HG03196 (cell line): ENCODE data around the gene PRSS50.

Source experiments
- ATAC-seq: cut with Tn5 transposase; IDR thresholded peaks from one replicate; pipeline ENCODE4 v1.9.1; 2021; ENCODE audit not compliant: unreplicated experiment

Gene PRSS50

DNA sequence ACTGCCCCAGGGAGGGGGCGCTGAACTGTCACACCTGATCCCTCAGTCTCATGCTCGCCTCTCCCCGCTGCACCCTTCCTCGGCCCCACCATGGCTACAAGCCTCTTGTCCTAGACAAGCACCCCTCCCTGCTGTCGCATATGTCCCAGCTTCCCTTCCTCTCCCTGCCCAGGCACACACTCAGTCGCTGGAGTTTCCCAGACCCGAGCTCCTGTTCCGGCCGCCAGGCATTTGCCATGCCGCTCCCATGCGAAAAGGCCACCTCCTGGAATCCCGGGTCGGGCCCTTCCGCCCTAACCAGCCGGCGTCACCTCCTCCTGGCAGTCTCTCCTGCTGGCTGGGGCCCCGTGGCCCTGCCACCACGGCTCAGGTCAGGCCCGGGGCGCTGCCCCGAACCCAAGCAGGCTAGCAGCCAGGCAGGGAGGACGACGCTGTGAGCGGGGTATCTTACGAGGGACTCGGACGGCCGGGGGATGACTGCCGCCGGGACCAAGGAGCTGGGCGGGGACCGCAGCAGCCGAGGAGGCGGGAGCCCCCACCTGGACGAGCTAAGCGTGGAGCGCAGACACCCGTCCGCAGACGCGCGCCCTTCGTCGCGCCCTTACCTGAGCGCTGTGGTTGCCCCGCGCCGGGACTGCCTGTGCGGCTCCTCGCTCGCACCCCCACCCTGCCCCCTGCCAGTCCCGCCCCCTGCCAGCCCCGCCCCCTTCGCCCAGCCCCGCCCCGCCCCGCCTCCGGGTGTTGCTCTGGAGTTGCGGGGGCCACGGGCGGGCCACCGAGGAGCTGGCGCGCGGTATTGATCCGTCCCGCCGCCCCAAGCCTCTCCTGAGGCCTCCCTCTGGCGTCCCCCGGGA lies 24.4 kb downstream of the PRSS50 start, which contains the start of gene ALS2CL:
ALS2CL (minus strand) TSS at position 642 of the 854 bp plus-strand sequence. CDS start 4,239 bp downstream, outside the sequence.
- ATAC-seq = no peak

DNA sequence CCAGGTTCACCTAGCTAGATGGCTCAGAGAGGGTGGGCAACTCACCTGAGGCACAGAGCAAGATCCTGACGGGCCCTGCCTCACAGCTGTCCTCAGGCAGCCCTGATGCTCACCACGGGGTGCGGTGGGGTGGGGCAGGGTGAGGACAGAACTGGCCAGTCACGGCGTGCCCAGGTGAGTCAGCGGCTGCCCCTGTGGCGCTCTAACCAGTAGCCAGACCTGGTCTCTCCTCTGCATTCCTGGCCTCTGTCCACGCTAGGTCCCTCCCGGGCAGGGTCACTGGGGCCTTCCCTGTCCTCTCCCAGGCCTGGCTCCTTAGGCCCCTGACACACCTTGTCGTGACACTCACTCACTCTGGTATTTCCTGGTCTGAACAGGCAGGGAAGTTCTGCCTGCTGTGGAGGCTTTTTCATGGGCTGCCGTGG lies 25.1 kb downstream of the PRSS50 start:
- ATAC-seq = no peak

DNA sequence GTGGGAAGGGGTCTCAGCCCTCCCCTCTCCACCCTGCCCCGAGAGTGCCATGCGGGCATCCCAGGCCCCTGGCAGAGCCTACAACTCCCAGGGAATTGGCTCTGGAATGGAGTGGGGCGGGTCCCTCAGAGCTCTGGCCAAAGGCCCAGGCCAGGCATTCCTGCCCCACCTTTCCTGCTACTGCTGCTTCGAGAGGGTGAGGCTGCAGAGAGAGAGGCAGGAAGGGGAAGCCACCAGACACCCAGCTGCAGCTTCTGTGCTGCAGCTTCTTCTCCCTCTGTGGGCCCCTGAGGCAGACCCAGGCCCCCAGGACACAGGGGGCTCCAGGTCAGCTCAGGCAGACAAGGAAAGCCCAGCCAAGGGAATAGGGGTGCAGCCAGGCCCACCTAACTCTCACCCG lies 26.9 kb downstream of the PRSS50 start:
- no peak for ATAC-seq

DNA sequence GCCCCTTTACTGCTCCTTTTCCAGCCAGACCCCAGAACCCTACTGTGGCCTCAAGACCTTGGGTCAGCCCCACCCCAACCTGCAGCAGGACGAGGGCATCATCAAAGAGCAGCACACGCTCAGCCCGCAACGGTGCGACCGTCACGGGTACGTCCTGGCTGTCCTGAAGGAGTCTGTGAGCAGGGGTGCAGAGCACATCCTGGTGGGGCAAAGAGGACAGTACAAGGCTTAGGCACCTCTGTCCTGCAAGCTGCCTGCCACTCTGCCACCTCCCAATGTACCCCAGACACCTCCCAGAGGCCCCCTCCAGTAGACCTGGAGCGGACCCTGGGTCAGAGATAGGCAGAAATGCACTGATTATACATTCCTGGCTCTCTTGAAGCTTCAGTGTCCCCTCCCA lies 32.2 kb downstream of the PRSS50 start:
- no peak for ATAC-seq

DNA sequence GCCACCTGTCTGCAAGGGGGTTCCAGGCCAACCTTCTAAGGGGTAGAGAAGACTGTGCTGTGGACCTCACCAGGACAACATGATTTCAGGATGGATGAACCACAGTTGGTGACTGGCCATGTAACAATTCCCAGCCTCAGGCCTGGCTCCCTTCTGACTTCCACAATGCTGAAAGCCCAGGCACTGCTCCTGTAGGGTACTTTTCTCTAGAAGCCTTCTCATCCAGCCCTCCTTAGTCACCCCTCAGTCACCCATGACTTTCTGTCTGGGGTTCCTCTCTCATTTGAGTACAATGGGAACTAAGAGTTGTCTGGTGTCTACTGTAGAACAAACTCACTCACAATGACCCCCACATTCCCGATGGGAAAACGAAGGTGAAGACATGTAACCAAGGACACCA lies 32.8 kb downstream of the PRSS50 start:
- no peak for ATAC-seq

DNA sequence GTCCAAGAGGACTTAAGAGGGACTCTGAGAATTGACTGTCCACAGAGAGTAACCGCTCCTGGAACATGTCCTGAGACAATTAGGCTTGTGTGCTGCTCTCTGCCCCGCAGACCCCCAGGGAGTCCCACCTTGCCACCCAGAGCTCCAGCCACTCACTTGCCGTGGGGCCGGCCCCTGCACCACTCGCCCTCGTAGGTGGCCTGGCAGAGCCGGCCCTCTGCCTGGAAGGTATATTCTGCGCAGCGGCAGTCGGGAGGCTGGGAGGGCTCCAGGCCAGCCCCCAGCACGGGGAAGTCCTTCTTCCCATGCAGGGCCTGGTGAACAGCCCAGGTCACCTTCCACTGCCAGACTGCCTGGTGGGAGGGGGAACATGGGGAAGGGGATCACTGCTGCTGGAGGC lies 34.7 kb downstream of the PRSS50 start:
- ATAC-seq = no peak

DNA sequence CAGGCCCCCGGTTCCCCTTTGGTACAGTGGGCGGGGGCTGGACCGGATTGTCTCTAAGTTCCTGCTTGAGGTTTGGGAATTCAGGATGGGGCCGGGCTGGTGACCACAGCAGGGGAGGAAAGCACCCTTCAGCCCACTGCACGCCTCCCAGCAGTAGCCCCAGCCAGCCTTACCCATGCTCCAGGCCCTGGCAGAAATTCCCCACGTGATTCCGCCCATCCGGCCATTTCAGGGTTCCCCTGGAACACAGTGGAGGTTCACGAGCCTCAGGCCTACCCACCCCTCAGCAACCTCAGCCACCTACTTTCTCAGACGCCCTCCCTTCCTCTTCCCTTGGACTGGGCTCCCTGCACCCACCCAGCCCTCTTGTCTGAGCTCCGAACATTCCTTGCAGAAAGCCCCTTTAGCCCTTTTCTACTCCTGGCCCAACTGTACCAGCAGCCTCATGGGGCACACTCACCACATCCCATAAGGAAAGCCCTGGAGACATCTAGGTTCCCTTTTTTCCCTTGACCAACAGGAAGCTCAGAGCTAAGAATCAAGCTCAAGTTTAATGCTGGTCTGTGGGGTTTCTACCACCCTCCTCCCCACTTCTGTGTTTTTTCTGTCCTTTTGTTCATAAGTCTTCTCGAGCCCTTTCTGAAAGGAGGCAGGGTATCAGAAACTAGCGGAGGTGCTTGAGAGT lies 35.7 kb downstream of the PRSS50 start:
- ATAC-seq = no peak

DNA sequence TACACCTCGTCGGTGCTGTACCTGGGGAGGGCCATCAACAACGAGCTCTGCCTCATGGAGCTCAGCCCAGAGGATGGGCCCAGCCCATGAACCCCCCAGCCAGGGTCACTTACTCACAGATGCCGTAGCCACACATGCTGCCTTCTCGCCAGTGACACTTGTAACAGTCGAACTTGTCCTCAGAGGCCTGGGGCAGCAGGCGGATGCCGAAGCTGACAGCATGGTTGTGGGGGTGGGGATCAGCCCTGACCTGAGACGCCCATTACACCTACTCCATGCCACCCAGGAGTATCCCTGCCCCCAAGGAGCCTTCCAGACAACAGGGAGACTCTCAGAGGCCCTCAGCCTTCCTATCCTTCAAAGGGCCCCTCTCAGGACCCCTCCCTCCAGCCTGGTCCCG lies 36.3 kb downstream of the PRSS50 start:
- no peak for ATAC-seq

DNA sequence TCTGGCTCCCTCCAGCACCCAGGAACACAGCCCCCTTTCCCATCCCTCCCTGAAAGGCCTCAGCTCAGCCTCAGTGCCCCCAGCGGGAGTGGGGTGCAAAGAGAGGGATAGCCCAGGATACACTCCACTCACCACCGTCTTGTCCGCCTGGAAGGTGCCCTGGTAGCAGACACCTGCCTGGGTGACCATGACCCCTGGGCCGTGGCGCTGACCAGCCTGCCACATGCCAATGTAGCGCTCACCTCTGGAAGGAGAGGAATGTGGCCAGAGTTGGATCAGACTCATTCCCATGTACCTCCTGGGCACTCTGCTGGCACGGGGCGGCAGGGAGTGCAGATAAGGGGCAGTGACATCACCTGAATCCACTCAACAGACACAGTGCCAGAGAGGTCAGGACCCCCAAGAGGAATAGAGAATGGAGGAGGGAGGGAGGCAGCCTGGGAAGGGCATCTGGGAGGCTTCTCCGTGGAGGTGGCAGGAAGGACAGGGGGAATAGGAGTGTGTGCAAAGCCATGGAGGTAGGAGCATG lies 37.3 kb downstream of the PRSS50 start:
- no peak for ATAC-seq

DNA sequence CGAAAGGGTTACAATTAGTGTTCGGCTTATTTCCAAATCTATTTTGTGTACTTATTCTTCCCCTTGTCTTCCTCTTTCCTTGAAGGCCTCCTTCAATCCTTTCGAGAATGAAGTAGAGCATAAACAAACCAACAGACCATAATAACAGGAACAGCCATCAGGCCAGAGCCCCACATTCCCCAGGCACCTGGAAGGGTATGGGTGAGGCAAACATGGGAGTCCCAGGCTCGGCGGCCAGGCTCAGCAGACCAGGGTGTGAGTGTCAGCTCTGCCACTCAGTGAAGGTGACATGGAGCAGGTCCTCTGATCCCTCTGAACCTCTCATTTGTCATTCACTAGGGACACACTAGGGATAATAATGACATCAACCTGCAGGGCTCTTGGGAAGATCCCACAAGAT lies 38.0 kb downstream of the PRSS50 start:
- no peak for ATAC-seq

DNA sequence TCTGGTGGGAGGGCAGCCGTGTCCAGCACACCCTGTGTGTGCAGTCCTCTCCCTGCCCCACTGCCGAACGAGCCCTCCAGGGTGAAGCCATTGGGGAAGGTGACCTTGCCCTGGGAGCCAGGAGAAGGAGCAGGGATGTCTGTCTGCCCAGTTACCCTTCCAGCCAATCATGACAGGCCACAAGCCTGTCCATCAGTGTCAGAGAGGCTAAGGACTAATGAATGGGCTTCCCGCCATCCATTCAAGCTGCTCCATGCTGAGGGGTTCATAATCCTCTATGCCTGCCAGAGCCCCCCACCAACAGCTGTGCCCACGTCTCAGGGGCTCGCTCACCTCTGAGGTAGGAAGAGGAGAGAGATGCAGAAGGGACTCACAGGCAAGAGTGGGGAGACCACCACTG lies 39.4 kb downstream of the PRSS50 start:
- no peak for ATAC-seq

DNA sequence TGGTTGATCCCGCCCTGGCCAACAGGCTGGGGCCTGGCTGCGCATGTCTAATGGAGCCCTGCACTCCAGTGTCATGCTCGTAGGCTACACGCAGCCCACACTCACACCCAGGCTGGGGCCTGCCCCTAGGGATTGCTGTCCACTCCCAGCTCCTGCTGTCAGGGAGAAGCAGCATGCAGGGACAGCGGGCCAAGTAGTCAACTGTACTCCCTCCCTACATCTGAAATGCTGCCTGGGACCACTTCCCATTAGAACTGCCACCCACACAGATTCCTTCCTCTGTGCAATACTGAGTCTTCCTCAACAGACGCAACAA lies 40.3 kb downstream of the PRSS50 start:
- ATAC-seq = no peak

DNA sequence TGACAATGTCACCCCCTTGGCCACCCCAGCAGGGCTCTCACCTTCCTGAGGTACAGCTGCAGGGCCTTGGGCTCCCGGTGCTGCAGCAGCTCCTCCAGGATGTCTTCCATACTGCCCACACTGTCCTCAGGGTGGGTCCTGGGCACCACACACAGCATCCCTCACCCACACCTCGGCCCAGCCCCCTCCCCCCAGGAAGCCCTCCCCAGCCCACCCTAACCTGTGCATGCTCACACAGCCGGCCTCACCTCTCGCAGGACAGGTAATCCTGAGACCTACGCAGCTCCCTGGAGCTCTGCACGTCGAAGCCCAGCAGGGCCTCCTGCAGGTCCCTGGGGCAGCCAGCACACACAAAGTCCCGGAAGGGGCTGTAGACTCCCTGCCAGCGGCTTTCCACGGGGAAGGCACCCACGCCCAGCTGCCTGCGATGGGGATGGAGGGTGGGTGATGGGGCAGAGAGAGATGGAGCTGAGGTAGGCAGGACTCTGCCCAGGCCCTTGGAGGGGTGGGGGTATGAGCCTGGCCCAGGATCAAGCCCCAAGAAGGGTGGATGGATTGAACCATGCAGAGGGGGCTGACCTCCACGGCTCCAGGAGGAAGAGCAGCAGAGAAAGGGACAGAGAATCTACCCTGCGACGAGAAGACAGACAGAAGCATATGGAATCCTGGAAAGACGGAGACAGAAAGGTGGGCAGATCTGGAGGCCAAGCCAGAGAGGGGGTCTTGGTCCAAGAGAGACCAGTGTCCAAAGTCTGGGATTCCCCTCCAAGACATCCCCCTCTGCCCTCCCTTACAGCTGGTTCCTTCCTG lies 40.9 kb downstream of the PRSS50 start:
- no peak for ATAC-seq

DNA sequence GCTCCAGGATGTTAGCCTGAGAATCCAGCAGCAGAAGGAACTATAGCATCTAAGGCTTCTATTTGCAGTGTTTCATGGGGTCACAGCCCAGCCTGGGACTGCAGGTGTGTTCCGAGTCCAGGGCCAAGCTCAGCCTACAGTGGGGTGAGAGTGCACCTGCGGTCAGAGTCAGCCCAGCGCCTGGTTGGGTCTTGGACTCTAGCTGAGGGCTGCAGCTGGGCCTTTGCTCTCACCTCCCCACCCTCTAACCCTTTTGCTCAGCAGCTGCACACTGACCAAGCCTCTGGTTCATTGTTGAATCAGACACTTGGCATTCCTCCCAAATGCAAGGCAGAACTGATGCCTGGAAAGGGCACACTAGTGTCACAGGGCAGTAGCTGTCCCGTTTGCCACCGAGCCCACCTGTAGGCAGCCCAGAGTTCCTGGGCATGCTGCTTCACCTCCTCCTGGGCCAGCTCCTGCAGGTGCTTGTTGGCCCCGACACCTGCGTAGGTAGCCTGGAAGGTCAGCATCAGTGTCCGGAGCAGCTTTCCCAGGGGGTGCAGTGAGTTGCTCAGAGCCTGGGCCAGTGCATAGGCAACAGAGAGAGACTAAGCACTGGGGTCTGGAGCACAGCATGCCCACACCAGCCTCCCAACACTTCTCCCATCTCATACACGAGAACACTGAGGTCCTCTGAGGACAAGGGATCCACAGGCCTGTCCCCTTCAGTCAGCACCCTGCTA lies 41.7 kb downstream of the PRSS50 start:
- ATAC-seq = no peak

DNA sequence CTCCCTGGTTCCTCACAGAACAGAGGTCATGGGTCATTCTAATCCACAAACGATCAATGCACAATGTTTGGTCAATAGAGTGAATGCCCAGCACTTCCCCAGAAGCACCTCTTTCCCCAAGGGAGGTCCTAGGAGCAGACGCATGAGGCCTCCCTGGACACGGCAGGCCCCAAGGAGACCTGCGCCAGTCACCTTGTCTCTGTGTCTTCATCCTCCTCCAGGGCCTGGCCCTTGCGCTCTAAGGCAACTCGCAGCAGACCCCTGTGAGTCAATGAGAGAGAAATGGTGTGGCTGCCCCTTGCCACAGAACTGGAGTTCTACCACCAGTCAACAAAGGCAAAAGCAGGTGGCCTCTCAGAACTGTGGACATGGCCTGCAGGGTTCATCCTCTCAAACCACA lies 42.2 kb downstream of the PRSS50 start:
- no peak for ATAC-seq

DNA sequence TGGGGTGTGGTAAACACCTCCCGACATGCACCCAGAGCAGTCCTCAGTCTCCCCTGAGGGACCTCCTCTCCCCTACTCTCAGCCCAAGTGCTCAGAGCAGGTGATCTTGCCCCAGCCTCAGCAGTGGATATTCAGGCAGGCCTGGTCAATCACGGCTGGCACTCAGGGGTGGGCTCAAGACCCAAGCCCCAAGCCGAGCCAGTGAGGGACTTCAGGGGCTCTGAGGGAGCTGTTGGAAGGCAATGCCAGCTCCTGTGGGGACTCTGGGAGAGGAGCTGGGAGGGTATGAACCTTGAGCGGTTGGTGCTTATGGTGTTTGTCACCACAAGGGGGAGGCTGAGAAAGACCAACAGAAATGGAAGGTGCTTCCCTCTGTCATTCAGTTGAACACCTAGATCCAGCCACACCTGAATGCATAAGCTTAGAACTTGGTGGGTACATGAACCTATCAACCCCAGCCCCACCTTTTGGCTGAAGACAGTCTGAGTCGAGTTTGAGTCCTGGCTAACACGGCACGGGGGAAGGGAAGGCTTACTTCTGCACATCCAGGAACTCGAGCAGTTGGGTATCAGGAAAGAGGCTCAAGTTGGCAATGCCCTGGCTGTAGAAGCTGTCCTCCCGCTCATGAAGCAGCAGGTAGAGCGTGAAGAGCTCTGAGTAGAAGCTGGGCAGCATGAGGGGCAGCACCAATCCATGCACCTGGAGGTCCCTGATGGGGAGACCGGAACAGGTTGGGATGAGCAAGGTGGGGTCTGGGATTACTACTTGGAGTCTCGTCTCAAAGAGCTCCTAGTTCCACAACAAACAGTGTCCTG lies 43.4 kb downstream of the PRSS50 start:
- ATAC-seq = no peak

DNA sequence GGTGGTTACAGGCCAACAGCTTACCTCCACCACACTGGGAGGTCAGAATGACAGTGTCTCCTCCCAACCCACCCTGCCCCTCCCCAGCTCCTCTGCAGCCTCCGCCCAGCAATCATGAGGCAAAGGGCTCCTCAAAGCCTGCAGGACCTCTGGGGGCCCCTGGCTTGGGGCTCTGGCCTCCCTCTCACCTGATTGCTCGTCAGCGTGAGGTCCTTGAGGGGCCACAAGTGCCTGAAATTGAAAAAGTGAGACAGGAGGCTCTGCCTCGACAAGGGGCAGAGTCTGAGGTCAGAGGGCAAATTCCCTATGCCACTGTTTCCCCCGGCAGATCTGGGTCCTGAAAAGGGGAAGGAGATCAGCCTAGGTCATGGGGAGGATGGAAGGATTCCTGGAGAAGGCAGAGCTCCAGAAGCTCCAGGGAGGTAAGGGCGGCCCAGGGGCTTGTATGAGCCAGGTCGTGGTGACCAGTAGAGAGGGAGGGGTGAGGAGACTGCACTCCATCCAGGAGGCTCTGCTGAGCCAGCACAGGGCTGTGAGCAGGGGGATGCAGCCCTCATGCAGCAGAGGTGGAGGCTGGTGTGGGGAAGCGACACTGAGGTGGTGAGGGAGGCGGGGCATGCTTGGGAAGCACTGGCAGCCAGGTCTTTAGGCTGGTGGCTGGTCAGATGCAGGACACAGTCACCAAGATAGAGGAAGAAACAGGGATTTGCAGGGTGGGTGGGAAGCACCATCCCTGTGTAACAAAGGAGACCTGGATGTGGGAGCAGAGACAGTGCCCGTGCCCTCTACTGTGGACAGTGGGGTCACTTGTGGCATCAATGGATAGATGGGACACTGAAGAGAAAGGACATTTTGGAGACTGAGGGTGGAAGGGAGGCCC lies 44.3 kb downstream of the PRSS50 start:
- ATAC-seq = no peak

DNA sequence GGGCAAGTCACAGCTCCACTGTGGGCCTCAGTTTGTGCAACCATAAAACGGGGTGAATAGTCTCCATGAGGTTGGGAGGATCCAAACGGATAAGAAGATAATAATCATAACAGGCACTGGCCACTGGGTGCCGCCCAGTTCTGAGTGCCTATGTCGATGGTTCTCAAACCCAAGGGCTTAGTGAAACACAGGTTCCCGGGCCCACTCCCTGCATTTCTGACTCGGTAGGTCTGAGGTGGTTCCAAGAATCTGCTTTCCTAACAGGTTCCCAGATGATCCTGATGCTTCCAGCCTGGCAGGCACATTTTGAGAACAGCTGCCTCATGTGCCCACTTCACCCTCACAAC lies 45.3 kb downstream of the PRSS50 start:
- no peak for ATAC-seq
